ENCODE data around the gene EXOSC2. TPM values are rescaled to one million over a fixed set of nuclear protein-coding genes. Genes with fewer than 3 reads are reported as not detected.

Gene EXOSC2
- total and polyA plus RNA-seq, 2 of the 8 experiments (the other 6 are each of a cell fraction or from before 2014, with no cell fraction given) = 47.8 to 93.6 TPM

GRCh38 chr9:130687615-130688014 lies 6.0 kb upstream of the EXOSC2 start (continued):
- TF ChIP-seq SAP30 (IDR thresholded peaks at IDR 0.05; ENCODE audit: insufficient read depth, insufficient replicate concordance, low read length) (no peak), CBX5 (IDR thresholded peaks at IDR 0.05; ENCODE audit: low read depth, low read length) (no peak), RFX5 (IDR thresholded peaks at IDR 0.05; ENCODE audit: borderline replicate concordance, low read depth, low read length) (no peak), TEAD4 (IDR thresholded peaks at IDR 0.05; ENCODE audit: low read depth, low read length) (no peak), CBX8 (IDR thresholded peaks at IDR 0.05; ENCODE audit: borderline replicate concordance, low read depth, low read length) (no peak), TCF12 (IDR thresholded peaks at IDR 0.05; ENCODE audit: low read depth, low read length) (no peak), HDAC2 (IDR thresholded peaks at IDR 0.05; ENCODE audit: borderline replicate concordance in 1 of 2, low read depth in 2 of 2, low read length in 2 of 2) (no peak), SP4 (IDR thresholded peaks at IDR 0.05; ENCODE audit: low read length) (no peak)

All from H1 (cell line).